ENCODE results near the gene CSK.
A peak's percentile ranks its signal among the peaks of the same experiment; 100 is the strongest.

CSK gene

DNA sequence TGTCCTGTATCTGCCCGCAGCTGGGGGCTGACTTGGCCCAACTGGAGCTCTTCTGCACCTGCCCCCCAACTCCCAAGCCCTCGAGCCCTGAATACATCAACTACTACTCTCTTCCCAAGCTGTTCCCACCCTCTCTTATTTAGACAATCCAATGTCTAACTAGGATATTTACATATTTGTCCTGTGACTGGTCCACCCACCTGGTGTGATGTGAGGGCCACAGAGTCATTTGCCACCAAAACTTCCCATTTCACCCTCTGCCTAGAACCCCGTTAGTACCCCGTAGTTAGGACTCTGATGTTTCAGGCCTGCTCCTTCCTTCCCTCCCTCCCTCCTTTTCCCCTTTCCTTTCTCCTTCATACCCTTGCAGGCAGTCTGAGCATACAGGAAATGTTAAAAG lies 50.9 kb downstream of the CSK start:
- ATAC-seq (no peak), DNase-seq (ENCODE audit: low spot score in 2 of 2) (no peak)
- H3K36me3 Mint-ChIP-seq = peaks cover 16% of the 10 kb centered on the region
- no peaks in the 10 kb centered on the region for H3K9me3 Mint-ChIP-seq
- peaks cover 33% of the 10 kb centered on the region for H3K4me1 Mint-ChIP-seq
- H3K4me3 Mint-ChIP-seq = no peak overlapping the region
- no peak overlapping the region for H3K27ac Mint-ChIP-seq

DNA sequence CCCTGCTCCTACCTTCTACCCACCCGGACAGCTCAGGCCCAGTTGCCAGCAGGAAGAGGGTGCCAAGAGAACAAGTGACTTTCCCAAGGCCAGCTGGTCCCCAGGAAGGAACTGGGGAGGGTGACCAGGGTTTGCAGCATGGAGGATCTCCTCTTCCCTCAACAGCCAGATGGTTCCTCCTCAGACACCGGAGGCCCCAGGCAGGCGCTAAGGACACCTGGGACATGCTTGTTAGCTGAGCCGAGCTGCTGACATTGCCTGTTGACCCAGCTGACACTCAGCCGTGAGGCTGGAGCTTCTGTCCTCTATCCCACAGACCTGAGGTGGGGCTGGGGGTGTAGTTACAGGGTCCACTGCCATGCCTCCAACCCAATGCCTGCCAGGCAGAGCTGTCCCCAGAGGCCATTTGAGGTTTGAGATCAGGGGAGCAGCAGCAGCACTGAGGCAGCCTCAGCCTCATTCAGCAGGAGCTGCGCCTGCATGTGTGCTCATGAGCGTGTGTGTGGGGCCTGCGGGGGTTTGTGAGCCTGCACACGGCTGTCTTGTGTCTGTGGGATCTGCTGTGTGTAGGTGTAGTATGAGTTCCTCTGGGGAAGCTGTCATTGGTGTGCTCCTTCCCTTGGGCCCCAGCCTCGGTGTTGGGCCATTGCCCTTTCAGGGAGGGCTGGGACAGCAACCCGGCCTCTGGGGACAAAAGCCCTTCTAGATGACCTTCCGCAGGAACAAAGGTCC lies 51.7 kb downstream of the CSK start:
- DNase-seq (ENCODE audit: low spot score in 2 of 2) = no peak
- no peaks in the 10 kb centered on the region for H3K9me3 Mint-ChIP-seq
- H3K27ac Mint-ChIP-seq = peak overlapping the region; percentile 17
- no peak overlapping the region for H3K4me3 Mint-ChIP-seq
- H3K36me3 Mint-ChIP-seq = peaks cover 20% of the 10 kb centered on the region
- peaks cover 27% of the 10 kb centered on the region for H3K4me1 Mint-ChIP-seq
- ATAC-seq = no peak

DNA sequence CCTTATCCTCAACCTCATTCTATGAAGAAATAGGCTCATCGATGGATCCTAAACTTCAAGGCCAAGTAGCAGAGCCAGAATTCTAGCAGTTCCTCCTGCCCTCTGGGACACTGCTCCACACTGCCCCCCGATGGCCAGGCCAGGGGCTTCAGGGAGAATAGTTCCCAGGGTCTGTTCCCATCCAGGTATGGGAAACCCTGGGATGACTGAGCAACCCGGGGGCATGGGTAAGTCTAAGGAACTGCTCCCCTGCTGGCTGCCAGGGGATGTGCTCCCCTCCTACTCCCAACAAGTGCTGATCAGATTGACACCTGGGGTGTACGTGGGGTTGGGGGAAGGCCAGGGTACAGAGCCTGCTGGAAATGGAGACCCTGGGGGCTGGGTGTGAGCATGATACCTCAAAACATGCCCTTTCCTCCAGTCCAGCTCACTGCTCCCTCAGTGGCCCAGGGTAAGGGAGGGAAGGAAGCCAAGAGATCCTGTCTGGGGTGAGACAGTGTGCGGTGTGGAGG lies 53.5 kb downstream of the CSK start:
- H3K4me3 Mint-ChIP-seq = no peak overlapping the region
- H3K4me1 Mint-ChIP-seq = peaks cover 13% of the 10 kb centered on the region
- no peak overlapping the region for H3K27ac Mint-ChIP-seq
- DNase-seq (ENCODE audit: low spot score in 2 of 2) (peak; percentile 33 to 72), ATAC-seq (peak; percentile 34)
- H3K36me3 Mint-ChIP-seq = peaks cover 28% of the 10 kb centered on the region
- H3K9me3 Mint-ChIP-seq = no peaks in the 10 kb centered on the region

DNA sequence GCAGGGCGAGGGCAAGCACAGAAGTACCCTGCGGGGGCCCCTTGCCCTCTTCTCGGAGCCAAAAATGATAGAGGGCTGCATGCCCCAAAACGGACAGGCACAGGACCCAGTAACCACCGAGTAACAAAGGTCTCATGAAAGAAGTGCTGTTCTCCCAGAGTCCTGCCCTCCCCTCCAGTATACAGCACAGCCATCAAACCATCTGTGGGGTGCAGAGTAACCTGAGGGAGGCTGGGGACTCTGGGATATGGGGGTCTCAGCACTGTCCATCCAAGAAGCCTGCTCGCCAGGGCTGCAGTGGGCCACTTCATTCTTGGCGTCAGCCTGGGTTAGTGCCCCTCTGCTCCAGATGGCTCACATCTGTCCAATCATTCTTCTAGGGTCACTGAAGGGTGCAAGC lies 55.0 kb downstream of the CSK start:
- peaks cover 22% of the 10 kb centered on the region for H3K4me1 Mint-ChIP-seq
- H3K36me3 Mint-ChIP-seq = peaks cover 30% of the 10 kb centered on the region
- DNase-seq (ENCODE audit: low spot score in 2 of 2) = no peak
- H3K4me3 Mint-ChIP-seq = no peak overlapping the region
- no peaks in the 10 kb centered on the region for H3K9me3 Mint-ChIP-seq
- ATAC-seq = no peak
- peak overlapping the region; percentile 74 for H3K27ac Mint-ChIP-seq

DNA sequence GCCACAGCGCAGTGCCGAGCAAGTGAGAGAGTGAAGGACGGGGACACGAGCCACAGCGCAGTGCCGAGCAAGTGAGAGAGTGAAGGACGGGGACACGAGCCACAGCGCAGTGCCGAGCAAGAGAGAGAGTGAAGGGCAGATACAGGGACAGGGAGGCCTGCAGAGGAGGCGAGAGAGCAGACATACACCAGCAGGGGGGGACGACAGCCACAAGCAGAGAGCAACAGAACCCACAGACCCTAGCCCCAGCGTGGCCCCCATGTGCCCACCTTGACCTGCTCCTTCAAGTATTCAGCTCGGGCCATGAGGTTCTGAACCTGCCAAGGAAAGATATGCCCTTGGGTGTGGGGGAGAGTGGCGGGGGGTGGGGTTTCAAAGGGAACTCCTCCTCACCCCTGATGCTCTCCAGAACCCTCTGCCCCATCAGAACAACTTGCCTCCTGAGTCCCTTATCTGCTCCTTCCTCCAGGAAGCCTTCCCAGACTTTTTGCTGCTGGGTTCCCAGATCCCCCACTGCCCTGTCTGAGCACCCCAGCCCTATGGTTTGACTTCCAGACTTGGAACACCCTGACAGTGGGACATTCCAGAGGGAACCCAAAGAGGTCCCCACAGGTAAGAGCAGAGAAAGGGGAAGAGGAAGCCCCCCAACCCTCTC lies 55.7 kb downstream of the CSK start:
- H3K36me3 Mint-ChIP-seq = peaks cover 38% of the 10 kb centered on the region
- H3K4me1 Mint-ChIP-seq = peaks cover 30% of the 10 kb centered on the region
- no peak for ATAC-seq
- H3K27ac Mint-ChIP-seq = peak overlapping the region; percentile 74
- H3K9me3 Mint-ChIP-seq = no peaks in the 10 kb centered on the region
- DNase-seq (ENCODE audit: low spot score in 2 of 2) = no peak
- no peak overlapping the region for H3K4me3 Mint-ChIP-seq

DNA sequence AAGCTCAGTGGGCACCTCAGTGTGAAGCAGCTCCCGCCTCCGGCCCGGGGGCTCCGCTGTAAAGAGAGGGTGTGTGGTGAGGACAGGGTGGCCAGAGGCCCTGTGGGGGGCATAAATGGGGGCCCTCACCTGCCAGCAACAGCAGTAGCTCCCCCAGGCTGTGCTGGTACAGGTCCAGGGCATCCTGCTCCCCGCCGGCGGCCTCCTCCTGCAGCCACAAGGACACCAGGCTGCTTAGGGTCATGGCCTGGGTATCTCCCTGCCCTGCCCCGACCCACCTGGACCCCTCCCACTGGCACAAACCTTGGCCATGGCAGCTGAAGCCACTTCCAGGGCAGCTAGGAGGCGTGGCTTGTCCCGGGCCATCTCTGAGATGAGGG lies 56.2 kb downstream of the CSK start:
- Mint-ChIP-seq H3K4me3 (no peak overlapping the region), H3K9me3 (no peaks in the 10 kb centered on the region), H3K27ac (no peak overlapping the region), H3K36me3 (peaks cover 41% of the 10 kb centered on the region), H3K4me1 (peaks cover 32% of the 10 kb centered on the region)
- no peak for ATAC-seq
- DNase-seq (ENCODE audit: low spot score in 2 of 2) = no peak

DNA sequence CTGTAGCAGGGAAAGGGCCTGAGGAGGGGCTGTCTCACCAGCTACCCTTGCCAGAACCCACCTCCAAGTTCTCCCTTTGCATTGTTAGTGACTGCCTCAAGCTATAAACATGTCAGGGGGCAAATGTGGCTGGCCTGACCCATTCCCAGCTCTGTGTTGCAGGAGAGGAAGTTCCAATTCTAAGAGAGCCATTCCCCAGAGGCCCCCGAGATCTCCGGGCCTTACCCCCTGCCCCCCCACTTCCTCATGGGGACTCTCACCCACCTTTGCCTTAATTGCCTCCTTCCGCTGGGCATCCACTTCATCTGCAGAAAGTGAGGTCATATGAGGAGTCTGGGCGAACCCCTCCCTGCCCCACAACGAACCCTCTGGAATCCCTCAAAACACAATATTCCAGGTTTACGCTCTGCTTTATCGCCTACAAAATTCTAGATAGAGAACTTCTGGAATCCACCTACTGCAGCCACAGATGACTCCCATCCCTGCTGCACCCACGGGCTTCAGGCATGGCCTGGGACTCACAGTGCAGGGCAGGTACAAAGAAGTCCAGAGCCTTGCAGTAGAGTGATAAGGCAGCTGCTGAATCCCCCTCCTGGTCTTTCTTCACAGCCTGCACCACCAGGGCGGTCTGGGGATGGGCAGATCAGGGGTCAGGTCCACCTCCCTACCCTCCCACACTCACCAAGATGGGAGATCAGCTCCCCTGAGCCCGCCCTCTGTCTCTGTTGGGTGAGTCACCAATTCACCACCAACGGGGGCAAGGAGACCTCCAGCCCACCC lies 57.1 kb downstream of the CSK start:
- no peak overlapping the region for H3K4me3 Mint-ChIP-seq

DNA sequence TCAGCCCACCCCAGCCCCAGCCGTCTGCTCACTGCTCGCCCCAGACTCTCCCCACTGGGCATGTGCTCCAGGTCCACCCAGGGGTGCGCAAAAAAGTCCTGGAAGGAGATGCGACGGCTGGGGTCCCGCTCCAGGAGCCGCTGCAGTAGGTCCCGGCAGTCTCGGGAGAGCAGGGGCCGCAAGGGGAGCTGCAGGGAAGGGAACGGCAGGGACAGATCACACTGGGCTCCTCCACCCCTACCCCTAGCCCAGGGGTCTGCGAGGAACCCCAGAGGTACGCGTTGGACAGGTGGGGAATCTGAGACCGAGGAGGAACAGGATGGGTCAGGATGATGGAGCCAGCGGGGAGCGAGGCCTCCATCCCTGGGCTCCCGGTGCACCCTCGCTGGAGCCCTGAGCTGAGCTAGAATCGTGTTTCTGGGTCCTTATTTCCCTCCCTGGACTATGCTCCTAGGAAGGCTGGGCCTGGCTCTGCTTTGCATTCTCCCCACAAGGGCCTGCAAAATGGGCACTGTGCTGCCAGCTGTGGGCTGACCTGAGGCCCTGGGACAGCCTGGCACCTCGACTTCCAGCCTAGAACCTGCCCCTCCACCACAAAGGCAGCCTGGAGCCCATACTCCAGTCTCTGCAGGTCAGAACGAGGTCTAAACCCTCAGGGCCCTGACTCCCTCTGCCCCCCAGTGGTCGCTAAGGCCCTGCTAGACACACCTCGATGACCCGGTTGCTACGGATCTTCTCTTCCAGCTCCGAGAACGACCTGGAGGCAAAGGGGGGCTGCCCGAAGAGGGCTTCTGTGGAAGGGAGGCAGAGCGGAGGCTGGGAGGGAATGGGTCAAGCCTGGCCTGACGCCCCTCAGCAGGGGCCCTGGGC lies 57.9 kb downstream of the CSK start:
- no peak overlapping the region for H3K4me3 Mint-ChIP-seq
- H3K27ac Mint-ChIP-seq = peak overlapping the region; percentile 40
- H3K36me3 Mint-ChIP-seq = peaks cover 51% of the 10 kb centered on the region

More for the DNA sequence above, 57.1 kb downstream of the CSK start:
- H3K27ac Mint-ChIP-seq = no peak overlapping the region
- peaks cover 33% of the 10 kb centered on the region for H3K4me1 Mint-ChIP-seq
- ATAC-seq = no peak
- H3K36me3 Mint-ChIP-seq = peaks cover 47% of the 10 kb centered on the region
- DNase-seq (ENCODE audit: low spot score in 2 of 2) = no peak
- H3K9me3 Mint-ChIP-seq = no peaks in the 10 kb centered on the region

DNA sequence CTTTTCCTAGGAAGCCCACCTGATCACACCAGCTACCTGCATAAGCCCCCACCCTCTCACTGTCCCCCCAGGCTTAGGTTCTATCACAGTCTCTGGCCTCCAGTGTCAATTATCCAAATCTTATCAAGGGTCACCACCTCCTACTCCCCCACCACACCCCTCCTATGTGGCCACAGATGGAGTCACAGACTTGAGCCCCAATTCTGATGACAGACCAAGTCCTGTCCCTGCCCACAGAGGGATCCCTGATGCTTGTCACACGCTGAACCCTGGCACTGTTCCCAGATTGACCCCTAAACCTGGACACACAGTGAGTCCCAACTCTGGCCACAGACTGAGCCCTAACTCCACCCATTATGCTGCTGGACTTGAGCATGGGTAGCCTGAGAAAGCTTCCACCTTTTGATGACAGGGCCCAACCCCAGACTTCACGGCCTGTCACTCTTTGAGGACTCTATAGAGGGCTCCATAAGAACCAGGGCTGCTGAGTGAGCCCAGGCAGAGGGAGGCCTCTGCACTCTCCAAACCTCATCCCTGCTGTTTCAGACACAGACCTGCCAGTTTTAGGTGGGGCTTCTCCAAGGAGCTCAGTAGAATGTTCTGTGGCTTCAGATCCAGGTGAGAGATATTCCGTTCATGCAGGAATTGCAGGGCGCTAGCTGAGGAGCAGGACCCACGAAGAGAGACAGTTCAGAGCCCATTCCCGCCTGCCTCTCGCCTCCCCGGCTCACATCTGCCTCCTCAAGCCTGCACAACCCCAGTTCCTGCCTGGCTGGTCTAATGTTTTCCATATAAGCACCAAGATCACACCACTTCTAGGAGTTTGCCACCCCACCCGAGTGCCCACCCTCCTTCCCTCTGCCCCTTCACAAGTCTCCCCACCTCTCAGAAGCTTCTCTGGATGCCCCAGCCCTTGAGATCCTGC lies 59.2 kb downstream of the CSK start:
- H3K4me1 Mint-ChIP-seq = peaks cover 44% of the 10 kb centered on the region
- ATAC-seq (no peak), DNase-seq (ENCODE audit: low spot score in 2 of 2) (no peak)
- peak overlapping the region; percentile 88 for H3K27ac Mint-ChIP-seq
- H3K4me3 Mint-ChIP-seq = peak overlapping the region; percentile 86
- H3K9me3 Mint-ChIP-seq = no peaks in the 10 kb centered on the region
- H3K36me3 Mint-ChIP-seq = peaks cover 57% of the 10 kb centered on the region

More for the DNA sequence above, 57.9 kb downstream of the CSK start:
- Mint-ChIP-seq H3K9me3 (no peaks in the 10 kb centered on the region), H3K4me1 (peaks cover 41% of the 10 kb centered on the region)
- DNase-seq (ENCODE audit: low spot score in 2 of 2) (no peak), ATAC-seq (no peak)

DNA sequence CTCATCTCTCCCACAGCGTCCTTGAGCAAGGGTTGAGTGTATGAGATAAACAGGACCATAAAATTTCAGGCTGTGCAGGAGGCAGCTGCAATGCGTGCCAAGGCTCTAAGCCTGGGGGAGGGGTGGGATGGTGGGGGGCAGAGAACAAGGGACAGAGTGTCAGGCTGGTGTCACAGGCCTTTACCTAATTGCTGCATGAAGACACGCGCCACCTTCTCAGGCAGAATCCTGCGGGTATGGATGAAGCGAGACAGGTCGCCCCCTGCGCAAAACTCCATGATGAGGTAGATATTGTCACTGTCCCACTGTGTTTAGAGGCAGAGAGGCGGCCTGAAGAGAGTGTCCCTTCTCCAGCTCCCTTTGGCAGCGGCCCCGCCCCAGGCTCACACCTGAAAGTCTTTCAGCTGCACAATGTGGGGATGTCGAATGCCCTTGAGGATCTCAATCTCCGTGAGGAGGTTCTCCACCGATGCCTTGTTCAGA lies 60.1 kb downstream of the CSK start:
- no peaks in the 10 kb centered on the region for H3K9me3 Mint-ChIP-seq
- H3K4me1 Mint-ChIP-seq = peaks cover 44% of the 10 kb centered on the region
- DNase-seq (ENCODE audit: low spot score in 2 of 2) (no peak), ATAC-seq (no peak)
- H3K27ac Mint-ChIP-seq = peak overlapping the region; percentile 88
- peak overlapping the region; percentile 86 for H3K4me3 Mint-ChIP-seq
- H3K36me3 Mint-ChIP-seq = peaks cover 65% of the 10 kb centered on the region

DNA sequence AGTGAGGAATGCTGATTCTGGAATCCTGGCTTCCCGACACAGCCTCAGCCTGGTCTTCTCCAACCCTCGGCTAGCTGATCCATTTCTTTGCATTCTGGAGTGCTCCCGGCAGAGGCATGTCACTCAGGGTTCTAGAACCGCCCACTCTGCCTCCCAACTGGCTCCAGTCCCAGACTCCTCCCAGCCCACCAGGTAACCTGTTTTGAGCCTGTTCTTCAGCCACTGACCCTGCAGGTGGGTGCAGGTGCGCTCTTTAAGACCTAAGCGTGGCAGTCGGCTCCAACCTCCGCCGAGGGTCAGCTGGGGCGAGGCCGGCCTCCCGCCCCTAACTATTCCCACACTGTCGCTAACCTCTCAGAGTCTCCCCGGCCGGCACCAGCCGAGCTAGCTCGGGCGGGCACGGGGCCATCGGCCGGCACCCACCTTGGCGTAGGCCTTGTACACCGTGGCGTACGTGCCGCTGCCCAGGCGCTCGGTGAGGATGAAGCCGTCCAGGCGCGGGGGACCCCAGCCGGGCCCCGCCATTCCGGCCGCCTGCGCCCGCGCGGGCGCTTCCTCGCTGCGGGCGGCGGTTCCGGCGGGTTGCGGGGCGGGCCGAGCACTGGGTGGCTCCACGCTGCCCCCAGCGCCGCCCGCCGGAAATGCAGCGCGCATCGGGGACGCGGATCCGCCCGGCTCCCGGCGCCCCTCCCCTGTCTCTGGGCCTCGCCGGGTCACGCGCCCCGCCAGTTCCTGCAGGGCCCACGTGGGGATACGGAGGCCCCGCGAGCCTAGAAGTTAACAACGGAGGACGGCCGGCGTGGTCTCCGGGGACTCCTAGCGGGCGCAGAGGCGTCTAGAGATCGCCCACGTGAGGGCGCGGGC lies 60.9 kb downstream of the CSK start, which contains the start of gene ULK3:
TSS of gene ULK3 (minus strand) at position 576 of the 864 bp plus-strand sequence. CDS start at position 525, 51 bp downstream.
- H3K36me3 Mint-ChIP-seq = peaks cover 65% of the 10 kb centered on the region
- H3K9me3 Mint-ChIP-seq = no peaks in the 10 kb centered on the region
- H3K27ac Mint-ChIP-seq = peak within 1 kb of the TSS; percentile 88
- H3K4me3 Mint-ChIP-seq = peak within 1 kb of the TSS; percentile 86
- ATAC-seq (peak; percentile 87), DNase-seq (ENCODE audit: low spot score in 2 of 2) (peak; percentile 95 to 97)
- H3K4me1 Mint-ChIP-seq = peaks cover 44% of the 10 kb centered on the region

DNA sequence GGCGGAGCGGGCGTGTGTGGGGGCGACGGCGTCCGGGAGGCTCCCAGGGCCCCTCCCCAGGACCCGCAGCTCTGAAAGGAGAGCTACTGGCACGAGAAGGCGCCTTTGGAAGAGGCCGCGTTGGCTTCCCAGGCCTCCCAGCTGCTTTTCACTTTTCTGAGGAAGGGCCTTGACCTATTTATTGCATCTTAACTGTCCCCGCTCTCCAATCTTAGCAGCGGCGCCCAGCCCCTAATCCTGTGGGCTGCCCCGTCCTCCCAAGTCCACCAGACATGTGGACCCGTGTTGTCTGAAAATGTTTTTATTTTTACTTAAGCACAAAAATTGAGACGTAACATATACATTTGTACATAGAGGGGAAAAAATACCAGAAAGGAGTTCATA lies 61.6 kb downstream of the CSK start:
- ATAC-seq (no peak), DNase-seq (ENCODE audit: low spot score in 2 of 2) (no peak)
- H3K4me3 Mint-ChIP-seq = peak overlapping the region; percentile 86
- H3K4me1 Mint-ChIP-seq = peaks cover 44% of the 10 kb centered on the region
- H3K9me3 Mint-ChIP-seq = no peaks in the 10 kb centered on the region
- peak overlapping the region; percentile 87 for H3K27ac Mint-ChIP-seq
- H3K36me3 Mint-ChIP-seq = peaks cover 68% of the 10 kb centered on the region

DNA sequence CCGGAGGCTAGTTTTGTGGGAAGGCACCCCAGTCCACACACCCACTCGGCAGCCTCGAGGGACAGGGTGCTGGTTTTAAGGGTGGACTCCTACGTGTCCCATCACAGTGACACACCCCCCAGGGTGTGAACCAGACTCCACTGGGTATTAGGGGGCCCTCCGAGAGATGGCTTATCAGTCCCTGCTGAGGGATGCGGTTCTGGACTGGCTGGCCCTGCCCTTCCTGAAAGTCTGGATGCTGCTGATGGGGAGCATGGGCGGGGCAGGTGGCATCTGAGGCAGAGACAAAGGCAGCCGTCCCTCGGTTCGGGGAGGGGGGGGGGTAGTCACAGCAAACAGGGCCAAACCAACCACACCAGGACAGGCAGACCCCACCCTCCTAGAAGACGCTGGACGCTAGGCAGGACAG lies 62.0 kb downstream of the CSK start:
- peaks cover 70% of the 10 kb centered on the region for H3K36me3 Mint-ChIP-seq
- peak overlapping the region; percentile 86 for H3K4me3 Mint-ChIP-seq
- DNase-seq (ENCODE audit: low spot score in 2 of 2) (no peak), ATAC-seq (no peak)
- no peaks in the 10 kb centered on the region for H3K9me3 Mint-ChIP-seq
- peak overlapping the region; percentile 87 for H3K27ac Mint-ChIP-seq
- H3K4me1 Mint-ChIP-seq = peaks cover 44% of the 10 kb centered on the region
